Liver (tissue), 4 donors: ENCODE data around the gene LRIF1. TPM values are rescaled to one million over a fixed set of nuclear protein-coding genes. Genes with fewer than 3 reads are reported as not detected.

ENCODE experiments used
- polyA plus RNA-seq, 2 donors: library from polyadenylated mRNA; stranded (reverse) in 1 of 2; unstranded in 1 of 2; fragments of 200-250 nt in 1 of 2; fragments of >200 nt in 1 of 2; fragmentation: Nextera tagmentation in 1 of 2; extraction: Ambion mirVana in 1 of 2; gene quantifications; one replicate each; pipeline versions ENCODE4 v1.2.1 to v1.2.3, GENCODE V29; 2013 to 2015
- total RNA-seq, 2 donors: library from RNA; depleted of rRNA; stranded (reverse); fragments of >200 nt; gene quantifications; one replicate each; pipeline ENCODE4 v1.2.3, GENCODE V29; 2014
- donor health status: healthy.
- donor health status: healthy.
- donor health status: healthy.

The LRIF1 gene
- total and polyA plus RNA-seq, 4 donors: 3.9 to 7.1 (median 6.2) TPM

Other genes starting within 250 kb of the LRIF1 start
- 10 to 100 TPM; 25.1 to 30.4 TPM for gene CD53, start 90.8 kb downstream of the LRIF1 start, total RNA-seq
- gene CD53, start 90.8 kb downstream of the LRIF1 start, polyA plus RNA-seq: 10 to 100 TPM; 10.7 to 18.4 TPM
- gene DRAM2, start 176.2 kb upstream of the LRIF1 start, total RNA-seq: 10 to 100 TPM; 20.4 to 33.9 TPM
- 10 to 100 TPM; 15.7 to 19.1 TPM for gene DRAM2, start 176.2 kb upstream of the LRIF1 start, polyA plus RNA-seq
- 10 to 100 TPM; 36.8 to 37.3 TPM for gene CEPT1, start 176.3 kb upstream of the LRIF1 start, total RNA-seq
- gene CEPT1, start 176.3 kb upstream of the LRIF1 start, polyA plus RNA-seq: 10 to 100 TPM; 10.0 to 18.5 TPM
- gene DENND2D, start 236.7 kb upstream of the LRIF1 start, total RNA-seq: 10 to 100 TPM; 14.9 to 20.7 TPM
- 10 to 100 TPM in 1 of 2 donors, 1 to 10 TPM in 1; 8.8 to 10.7 TPM for gene DENND2D, start 236.7 kb upstream of the LRIF1 start, polyA plus RNA-seq